IMR-90 (cell line): ENCODE data around the gene ZNHIT2. TPM values are rescaled to one million over a fixed set of nuclear protein-coding genes. Genes with fewer than 3 reads are reported as not detected.

ENCODE experiments used
- ATAC-seq: fragments of 200-7000 bp; cut with Tn5 transposase; 2 replicates; pipeline ENCODE4 v1.9.1; 2020; ENCODE audit warnings: low read depth, mild to moderate bottlenecking, moderate library complexity
- BruUV-seq: library from RNA; stranded (reverse); fragments of 400-500 nt; replicated peaks from 2 replicates; lab custom pipeline; 2021; lab: Mats Ljungman, UMichigan
- CTCF ChIA-PET: fragments of 300-600 bp; formaldehyde crosslinking; extraction: SDS; loops from one replicate; lab custom pipeline; 2021; ENCODE audit warnings: antibody characterized with exemption; lab: Yijun Ruan, JAX
- POLR2A ChIA-PET: fragments of 300-600 bp; sonication (Branson Sonifier 250); formaldehyde crosslinking; loops from one replicate; lab custom pipeline; 2022; ENCODE audit warnings: antibody characterized with exemption; ENCODE audit not compliant: unreplicated experiment; lab: Charles Lee
- DNase-seq: peaks from one replicate; pipeline ENCODE4 v3.0.0; 2013
- H2AFZ ChIP-seq: replicated peaks from 2 replicates; pipeline ENCODE3; 2013; ENCODE audit warnings: low read length, mild to moderate bottlenecking; ENCODE audit not compliant: poor library complexity
- H2AK5ac ChIP-seq: 2 replicates; pipeline ENCODE4 v1.6.1; 2013; ENCODE audit warnings: low read depth, low read length, inconsistent platforms
- H2AK9ac ChIP-seq: replicated peaks from 2 replicates; pipeline ENCODE3; 2013; ENCODE audit warnings: mild to moderate bottlenecking, low read depth, low read length, moderate library complexity; ENCODE audit not compliant: poor library complexity
- H2BK120ac ChIP-seq: 2 replicates; pipeline ENCODE4 v1.6.1; 2013; ENCODE audit warnings: low read depth, low read length, inconsistent platforms
- H2BK15ac ChIP-seq: 3 replicates; pipeline ENCODE4 v1.6.1; 2013; ENCODE audit warnings: low read depth, low read length, inconsistent platforms
- H2BK20ac ChIP-seq: 2 replicates; pipeline ENCODE4 v1.6.1; 2013; ENCODE audit warnings: low read depth, mild to moderate bottlenecking, inconsistent platforms, low read length, moderate library complexity
- H2BK5ac ChIP-seq: 2 replicates; pipeline ENCODE4 v1.6.1; 2013; ENCODE audit warnings: mild to moderate bottlenecking, low read depth, low read length, inconsistent platforms; ENCODE audit not compliant: poor library complexity, severe bottlenecking
- H3K14ac ChIP-seq: replicated peaks from 2 replicates; pipeline ENCODE4 v1.6.1; 2013; ENCODE audit warnings: low read depth, low read length, inconsistent platforms
- H3K18ac ChIP-seq: 2 replicates; pipeline ENCODE4 v1.6.1; 2013; ENCODE audit warnings: low read depth, low read length, control low read depth
- H3K23ac ChIP-seq: 2 replicates; pipeline ENCODE4 v1.6.1; 2013; ENCODE audit warnings: low read depth, low read length, inconsistent platforms
- H3K27ac ChIP-seq: 2 replicates; pipeline ENCODE4 v1.5.1; 2013; ENCODE audit warnings: mild to moderate bottlenecking, control low read depth, low read length; ENCODE audit not compliant: insufficient read depth
- H3K27me3 ChIP-seq: 2 replicates; pipeline ENCODE4 v1.6.1; 2013; ENCODE audit warnings: low read length; ENCODE audit not compliant: control insufficient read depth, insufficient read depth
- H3K36me3 ChIP-seq: 2 replicates; pipeline ENCODE4 v1.6.1; 2013; ENCODE audit warnings: low read length, mixed read lengths; ENCODE audit not compliant: control insufficient read depth, insufficient read depth
- H3K4ac ChIP-seq: 2 replicates; pipeline ENCODE4 v1.6.1; 2013; ENCODE audit warnings: low read depth, low read length, inconsistent platforms
- H3K4me1 ChIP-seq: 2 replicates; pipeline ENCODE4 v1.6.1; 2013; ENCODE audit warnings: low read length, mixed read lengths; ENCODE audit not compliant: control insufficient read depth, insufficient read depth
- H3K4me2 ChIP-seq: 2 replicates; pipeline ENCODE4 v1.6.1; 2013; ENCODE audit warnings: low read depth, mild to moderate bottlenecking, control low read depth, low read length, moderate library complexity
- H3K4me3 ChIP-seq: 2 replicates; pipeline ENCODE4 v1.5.1; 2013; ENCODE audit warnings: low read depth, mild to moderate bottlenecking, control low read depth, low read length, moderate library complexity; ENCODE audit not compliant: insufficient read depth
- H3K56ac ChIP-seq: 2 replicates; pipeline ENCODE4 v1.6.1; 2013; ENCODE audit warnings: low read length, inconsistent platforms; ENCODE audit not compliant: insufficient read depth; ENCODE audit errors: extremely low read depth
- H3K79me1 ChIP-seq, 2 experiments: 2 replicates each; pipeline ENCODE4 v1.6.1; 2013; ENCODE audit warnings: low read length in 2 of 2, inconsistent platforms in 1 of 2, low read depth in 1 of 2
- H3K9ac ChIP-seq: 2 replicates; pipeline ENCODE4 v1.6.1; 2013; ENCODE audit warnings: low read depth, low read length, control low read depth
- H3K9me1 ChIP-seq: 2 replicates; pipeline ENCODE4 v1.6.1; 2013; ENCODE audit warnings: low read length, inconsistent platforms; ENCODE audit not compliant: insufficient read depth
- H3K9me3 ChIP-seq: 2 replicates; pipeline ENCODE4 v1.6.1; 2013; ENCODE audit warnings: low read length; ENCODE audit not compliant: control insufficient read depth, insufficient read depth
- H4K20me1 ChIP-seq: 2 replicates; pipeline ENCODE4 v1.6.1; 2013; ENCODE audit warnings: low read length, inconsistent platforms; ENCODE audit not compliant: insufficient read depth
- H4K5ac ChIP-seq: 2 replicates; pipeline ENCODE4 v1.6.1; 2013; ENCODE audit warnings: mild to moderate bottlenecking, low read depth, low read length, control low read depth
- H4K8ac ChIP-seq, 2 experiments: 2 replicates each; pipeline ENCODE4 v1.6.1; 2013; ENCODE audit warnings: low read depth in 2 of 2, low read length in 2 of 2, control low read depth in 1 of 2, inconsistent platforms in 1 of 2
- H4K91ac ChIP-seq: 2 replicates; pipeline ENCODE4 v1.6.1; 2013; ENCODE audit warnings: low read depth, low read length, inconsistent platforms; ENCODE audit not compliant: insufficient read depth
- CEBPB ChIP-seq: IDR thresholded peaks from 2 replicates; pipeline ENCODE4 v1.6.1; 2012; ENCODE audit warnings: low read depth, low read length, improper control_type of control experiment
- FOS ChIP-seq: fragments of 150-350 bp; IDR thresholded peaks from 2 replicates; pipeline ENCODE4 v1.6.1; 2016; ENCODE audit warnings: low read depth, low read length
- RAD21 ChIP-seq: IDR thresholded peaks from 2 replicates; pipeline ENCODE4 v1.6.1; 2012; ENCODE audit warnings: low read length, improper control_type of control experiment
- WGBS, 2 experiments: methylation state at CpG; one replicate each; pipeline versions ENCODE4 v1.1.5 to v1.1.7; 2013; ENCODE audit warnings: missing lambda C conversion rate in 2 of 2; ENCODE audit not compliant: insufficient read length in 1 of 2; ENCODE audit errors: extremely low coverage in 2 of 2; 5-methylcytosine and 5-hydroxymethylcytosine counted together
- dilution Hi-C: fragments of 300-500 bp; cut with HindIII; formaldehyde crosslinking; loops from one replicate; pipeline ENCODE4 v1.14.3; 2018; ENCODE audit warnings: low sequenced_read_pairs; ENCODE audit not compliant: unreplicated experiment
- in situ Hi-C: fragments of 300-500 bp; cut with MboI; formaldehyde crosslinking; loops from 3 replicates; pipeline ENCODE4 v1.14.3; 2019; ENCODE audit warnings: low sequenced_read_pairs, inconsistent platforms, mixed read lengths
- intact Hi-C: fragments of 100-400 bp; cut with micrococcal nuclease; formaldehyde crosslinking; loops from 2 replicates; pipeline ENCODE4 v1.10.0; 2022
- polyA plus RNA-seq, 3 experiments: library from polyadenylated mRNA; depleted of rRNA; stranded (reverse); fragments of >200 nt; gene quantifications; 2 replicates each; pipeline ENCODE4 v1.2.3, GENCODE V29; 2012; ENCODE audit warnings: low replicate concordance in 1 of 3
- total RNA-seq: library from RNA; depleted of rRNA; stranded (reverse); fragments of >200 nt; gene quantifications from 2 replicates; pipeline ENCODE4 v1.2.3, GENCODE V29; 2012
- TF ChIP-seq, protein P1 (sequence below): fragments of 150-350 bp; IDR thresholded peaks from 2 replicates; pipeline ENCODE4 v1.6.1; 2016; ENCODE audit warnings: low read depth, mild to moderate bottlenecking, low read length, moderate library complexity, borderline replicate concordance

ZNHIT2 gene
- total and polyA plus RNA-seq, 2 of the 4 experiments (the other 2 are of a cell fraction), result 3.9 to 5.9 TPM

DNA sequence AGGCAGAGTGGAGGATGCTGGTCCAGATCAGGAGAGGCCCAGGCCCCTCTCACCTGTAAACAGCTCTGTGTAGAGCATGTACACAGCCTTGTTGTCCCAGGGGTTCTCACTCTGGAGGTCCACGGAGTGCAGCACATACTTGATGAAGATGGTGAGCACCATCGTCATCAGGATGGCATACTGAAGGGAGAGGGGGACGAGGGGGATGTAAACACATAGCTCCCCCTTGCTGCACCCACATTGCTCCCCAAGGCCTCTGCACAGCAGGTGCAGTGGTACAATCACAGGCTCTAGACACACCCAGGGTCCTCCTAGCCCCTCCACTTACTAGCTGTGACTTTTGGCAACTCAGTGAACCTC lies 13.9 kb upstream of the ZNHIT2 start:
- Histone ChIP-seq H2BK5ac (no peak overlapping the region), H3K4me2 (no peak overlapping the region), H3K27ac (no peak overlapping the region), H3K4me1 (peaks cover 6% of the 10 kb centered on the region; the same call in 1 of the 2 replicates), H4K8ac (no peak overlapping the region), H4K91ac (no peak overlapping the region), H3K4me3 (no peak overlapping the region), H3K56ac (no peak overlapping the region), H2AK5ac (no peak overlapping the region), H2BK20ac (no peak overlapping the region), H3K36me3 (peaks cover 61% of the 10 kb centered on the region), H3K14ac (no peak overlapping the region), H3K9me1 (peaks cover 17% of the 10 kb centered on the region), H3K23ac (no peak overlapping the region), H4K20me1 (peaks cover 37% of the 10 kb centered on the region), H2AFZ (no peak overlapping the region), H2BK120ac (no peak overlapping the region), H3K9ac (no peak overlapping the region), H3K9me3 (no peaks in the 10 kb centered on the region), H3K79me1 (peaks cover 24 to 55% of the 10 kb centered on the region in 2 experiments), H3K27me3 (no peaks in the 10 kb centered on the region), H3K18ac (no peak overlapping the region), H2BK15ac (no peak overlapping the region), H4K5ac (no peak overlapping the region), H3K4ac (no peak overlapping the region), H2AK9ac (no peak overlapping the region)
- WGBS, 2 experiments, result no CpG with 5 or more reads among the region's 3 CpGs
- ATAC-seq (no peak), DNase-seq (no peak)
- BruUV-seq, result no TSS peak
- ChIA-PET POLR2A (interaction anchor here (1.0 kb wide), 1 partner anchor 10 kb away, joined by 3 read pairs; the partner anchor contains the start of genes FAU and MRPL49), CTCF (no interaction called here)
- dilution Hi-C loops (no loop called here), intact Hi-C loops (no loop called here), in situ Hi-C loops (no loop called here)
- no peak for TF ChIP-seq FOS
- no peak for TF ChIP-seq RAD21
- no peak for TF ChIP-seq CEBPB
- TF ChIP-seq, protein P1, sequence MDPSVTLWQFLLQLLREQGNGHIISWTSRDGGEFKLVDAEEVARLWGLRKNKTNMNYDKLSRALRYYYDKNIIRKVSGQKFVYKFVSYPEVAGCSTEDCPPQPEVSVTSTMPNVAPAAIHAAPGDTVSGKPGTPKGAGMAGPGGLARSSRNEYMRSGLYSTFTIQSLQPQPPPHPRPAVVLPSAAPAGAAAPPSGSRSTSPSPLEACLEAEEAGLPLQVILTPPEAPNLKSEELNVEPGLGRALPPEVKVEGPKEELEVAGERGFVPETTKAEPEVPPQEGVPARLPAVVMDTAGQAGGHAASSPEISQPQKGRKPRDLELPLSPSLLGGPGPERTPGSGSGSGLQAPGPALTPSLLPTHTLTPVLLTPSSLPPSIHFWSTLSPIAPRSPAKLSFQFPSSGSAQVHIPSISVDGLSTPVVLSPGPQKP, result no peak
